ENCODE results near the gene SDHA.

Gene SDHA

GRCh38 chr5:217494-218456 is at the start of gene SDHA, which contains the start of gene CCDC127:
SDHA (plus strand) TSS chr5:218320; CDS start chr5:218356, 36 bp downstream.
CCDC127 (minus strand) TSS chr5:218153; CDS start chr5:216849, 1,304 bp downstream.
- peak; percentile 99 for DNase-seq

DNA sequence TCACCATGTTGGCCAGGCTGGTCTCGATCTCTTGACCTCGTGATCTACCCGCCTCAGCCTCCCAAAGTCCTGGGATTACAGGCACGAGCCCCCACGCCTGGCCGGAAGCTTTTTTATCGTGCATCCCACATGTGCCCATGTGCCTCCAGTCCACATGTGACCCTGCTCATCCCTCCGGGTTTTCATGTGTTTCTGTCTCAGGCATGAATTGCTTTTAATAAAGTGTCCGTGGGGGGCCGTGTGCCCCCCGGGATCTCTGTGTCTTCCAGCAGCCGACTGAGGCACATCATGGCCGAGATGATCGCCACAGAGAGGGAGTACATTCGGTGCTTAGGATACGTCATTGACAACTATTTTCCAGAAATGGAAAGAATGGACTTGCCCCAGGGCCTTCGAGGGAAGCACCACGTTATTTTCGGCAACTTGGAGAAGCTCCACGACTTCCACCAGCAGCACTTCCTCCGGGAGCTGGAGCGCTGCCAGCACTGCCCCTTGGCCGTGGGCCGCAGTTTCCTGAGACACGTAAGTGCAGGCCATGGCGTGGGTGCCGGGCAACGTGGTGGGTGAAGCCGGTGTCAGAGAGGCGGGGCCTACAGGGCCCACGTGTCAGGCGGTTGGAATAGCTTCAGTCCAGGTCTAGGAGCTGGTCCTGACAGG is 48.9 kb upstream of the SDHA start:
- no peak for DNase-seq

DNA sequence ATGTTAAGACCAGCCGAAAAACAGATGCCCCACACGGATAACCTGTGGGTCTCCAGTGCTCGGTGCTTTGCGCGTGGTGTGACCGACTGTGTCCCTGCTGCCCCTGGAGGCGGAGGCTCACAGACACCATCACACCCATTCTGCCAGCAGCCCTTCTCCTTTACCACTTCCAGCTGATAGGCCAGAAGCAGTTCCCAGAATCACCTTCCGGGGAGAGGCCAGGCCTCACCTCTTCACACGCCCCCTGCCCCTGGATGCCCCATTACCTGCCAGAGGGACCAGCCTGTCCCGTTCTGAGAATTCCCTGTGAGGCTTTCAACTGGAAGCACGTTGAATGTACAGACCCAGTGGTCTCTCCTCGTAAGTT is 48.4 kb upstream of the SDHA start:
- DNase-seq, result no peak

GRCh38 chr5:170971-171800 is 46.9 kb upstream of the SDHA start:
- no peak for DNase-seq

- DNase-seq, result no peak
These were observed 46.3 kb upstream of the SDHA start for GRCh38 chr5:171801-172331.

- no peak for DNase-seq
These were observed 45.7 kb upstream of the SDHA start for GRCh38 chr5:172421-172820.

GRCh38 chr5:172841-173251 is 45.3 kb upstream of the SDHA start:
- no peak for DNase-seq

- DNase-seq, result no peak
These were observed 44.5 kb upstream of the SDHA start for GRCh38 chr5:173392-174290.

GRCh38 chr5:174291-174600 is 43.9 kb upstream of the SDHA start:
- no peak for DNase-seq

DNA sequence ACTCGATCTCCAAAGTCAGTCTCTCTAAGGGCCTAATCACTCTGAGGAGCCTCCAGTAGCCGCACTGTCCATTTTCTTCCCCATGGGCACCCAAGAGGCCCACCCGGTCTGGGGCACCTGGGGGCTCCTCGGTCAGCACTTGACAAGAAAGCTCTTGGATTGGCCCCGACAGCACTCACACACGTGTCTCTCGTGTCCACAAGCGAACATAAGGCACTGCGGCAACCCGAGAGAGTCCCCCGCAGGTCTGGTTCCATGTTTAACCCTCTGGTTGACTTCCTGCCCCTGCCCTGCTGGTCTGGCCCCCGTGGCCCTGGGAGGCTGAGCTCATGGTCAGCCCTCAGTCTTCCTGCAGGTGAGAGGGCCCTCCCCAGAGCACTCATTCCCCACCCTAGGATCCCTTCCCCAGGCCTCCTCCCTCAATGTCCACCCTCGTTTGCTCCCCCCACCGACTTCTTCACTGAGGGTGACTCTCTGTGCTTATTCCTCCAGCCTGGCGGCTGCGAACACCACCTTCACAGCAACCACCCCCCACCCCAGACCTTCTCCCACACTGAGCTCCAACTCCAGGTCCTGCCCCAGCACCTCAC is 43.1 kb upstream of the SDHA start:
- no peak for DNase-seq

DNA sequence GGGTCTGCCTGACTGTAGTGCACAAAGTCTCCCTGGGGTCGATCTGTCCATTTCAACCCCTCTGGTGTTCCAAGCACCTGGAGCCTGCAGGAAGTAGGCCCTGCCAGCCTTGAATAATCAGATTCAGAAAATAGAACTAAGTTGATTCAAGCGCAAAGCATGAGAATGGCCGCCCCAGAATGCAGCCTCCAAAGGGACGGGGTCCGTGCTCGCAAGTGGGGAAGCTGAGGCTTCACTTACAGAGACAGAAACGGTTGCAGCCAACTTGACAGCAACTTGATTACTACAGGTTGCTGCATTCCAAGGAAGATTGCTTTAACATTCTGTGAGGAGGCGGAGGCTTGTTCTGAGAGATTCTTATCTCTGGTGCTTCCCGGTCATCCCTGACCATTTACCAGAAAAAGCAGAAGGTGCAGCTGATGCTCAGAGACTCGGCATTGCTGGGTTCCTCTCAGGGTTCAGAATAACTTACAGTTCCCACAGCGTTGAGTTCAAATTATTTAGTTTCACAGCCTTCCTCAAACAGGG is 41.8 kb upstream of the SDHA start:
- no peak for DNase-seq

- no peak for DNase-seq
These were observed 40.0 kb upstream of the SDHA start for GRCh38 chr5:178110-178509.

DNA sequence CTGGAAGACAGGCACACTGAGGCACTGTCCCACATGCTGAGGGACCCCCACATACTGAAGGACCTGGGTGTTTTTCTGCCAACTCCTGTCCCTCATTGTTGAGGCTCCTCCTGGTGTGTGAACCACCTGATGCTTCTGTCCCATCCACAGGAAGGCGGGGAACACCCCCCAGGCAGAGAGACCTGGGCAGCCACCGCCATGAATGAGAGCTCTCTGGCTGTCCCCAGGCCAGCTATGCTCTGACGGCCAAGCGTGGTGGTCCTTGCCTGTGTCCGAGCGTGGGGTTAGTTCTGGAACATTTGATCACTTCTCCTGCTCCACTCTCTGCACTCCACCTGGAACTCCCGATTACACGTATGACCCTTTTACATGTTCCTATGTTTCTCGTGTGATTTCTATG is 38.7 kb upstream of the SDHA start:
- no peak for DNase-seq

- DNase-seq, result no peak
These were observed 37.7 kb upstream of the SDHA start for GRCh38 chr5:180286-180918.

GRCh38 chr5:181160-181559 is 37.0 kb upstream of the SDHA start:
- DNase-seq, result no peak

DNA sequence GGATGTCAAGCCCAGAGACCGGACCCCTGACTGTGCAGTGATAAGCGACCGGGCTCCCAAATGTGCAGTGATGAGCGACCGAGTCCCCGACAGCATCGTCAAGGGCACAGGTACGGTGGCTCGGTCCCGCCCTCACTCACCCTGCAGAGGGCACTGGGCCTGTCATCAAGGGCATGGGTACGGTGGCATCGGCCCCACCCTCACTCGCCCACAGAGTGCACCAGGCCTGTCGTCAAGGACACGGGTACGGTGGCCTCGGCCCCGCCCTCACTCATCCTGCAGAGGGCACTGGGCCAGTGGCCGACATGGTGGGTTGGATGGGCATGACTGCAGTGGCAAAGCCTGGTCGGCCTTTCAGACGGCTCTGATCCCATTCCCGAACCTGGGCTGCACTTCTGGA is 36.6 kb upstream of the SDHA start:
- DNase-seq, result no peak

DNA sequence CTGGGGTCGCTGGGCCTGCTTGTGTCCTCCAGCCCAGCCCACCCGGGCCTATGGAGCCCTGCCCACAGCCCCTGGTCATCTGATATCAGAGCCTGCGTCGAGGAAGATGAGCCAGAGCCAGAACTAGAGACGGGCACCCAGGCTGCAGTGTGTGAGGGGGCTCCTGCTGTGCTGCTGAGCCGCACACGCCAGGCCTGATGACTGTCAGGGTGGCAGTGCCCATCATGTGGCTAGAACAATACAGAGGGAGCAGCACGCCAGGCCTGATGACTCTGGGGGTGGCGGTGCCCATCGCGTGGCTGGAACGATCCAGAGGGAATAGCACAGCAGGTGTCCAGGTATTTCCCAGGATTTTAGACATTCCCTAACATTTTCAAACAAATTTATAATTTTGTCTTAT is 36.0 kb upstream of the SDHA start:
- DNase-seq, result no peak

DNA sequence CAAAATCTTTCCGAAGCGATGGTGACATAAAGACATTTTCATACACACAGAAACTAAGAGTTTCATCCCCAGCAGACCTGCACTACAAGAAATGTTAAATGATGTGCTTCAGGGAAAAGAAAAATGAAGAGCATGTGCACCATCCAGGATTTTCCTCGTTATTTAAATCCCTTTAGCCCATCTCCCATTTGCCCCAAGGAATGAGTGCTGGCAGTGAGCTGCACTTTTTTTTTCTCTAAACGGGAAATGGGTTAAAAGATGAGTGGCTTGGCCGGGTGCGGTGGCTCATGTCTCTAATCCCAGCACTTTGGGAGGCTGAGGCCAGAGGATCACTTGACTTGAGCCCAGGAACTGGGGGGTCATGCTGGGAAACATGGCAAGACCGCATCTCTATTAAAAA is 33.6 kb upstream of the SDHA start:
- DNase-seq, result no peak

- DNase-seq, result no peak
These were observed 32.7 kb upstream of the SDHA start for GRCh38 chr5:185095-186070.
